Activated effector memory CD4-positive, alpha-beta T cell treated with anti-CD3 and anti-CD28 coated beads, Interleukin-2, amount 50 U/mL, for 16 hours (primary cell): Measurements from ENCODE around the gene KCNH2.

Experiments used
- DNase-seq: peaks from one replicate; pipeline ENCODE4 v3.0.0-alpha.2; 2020

Gene KCNH2

DNA sequence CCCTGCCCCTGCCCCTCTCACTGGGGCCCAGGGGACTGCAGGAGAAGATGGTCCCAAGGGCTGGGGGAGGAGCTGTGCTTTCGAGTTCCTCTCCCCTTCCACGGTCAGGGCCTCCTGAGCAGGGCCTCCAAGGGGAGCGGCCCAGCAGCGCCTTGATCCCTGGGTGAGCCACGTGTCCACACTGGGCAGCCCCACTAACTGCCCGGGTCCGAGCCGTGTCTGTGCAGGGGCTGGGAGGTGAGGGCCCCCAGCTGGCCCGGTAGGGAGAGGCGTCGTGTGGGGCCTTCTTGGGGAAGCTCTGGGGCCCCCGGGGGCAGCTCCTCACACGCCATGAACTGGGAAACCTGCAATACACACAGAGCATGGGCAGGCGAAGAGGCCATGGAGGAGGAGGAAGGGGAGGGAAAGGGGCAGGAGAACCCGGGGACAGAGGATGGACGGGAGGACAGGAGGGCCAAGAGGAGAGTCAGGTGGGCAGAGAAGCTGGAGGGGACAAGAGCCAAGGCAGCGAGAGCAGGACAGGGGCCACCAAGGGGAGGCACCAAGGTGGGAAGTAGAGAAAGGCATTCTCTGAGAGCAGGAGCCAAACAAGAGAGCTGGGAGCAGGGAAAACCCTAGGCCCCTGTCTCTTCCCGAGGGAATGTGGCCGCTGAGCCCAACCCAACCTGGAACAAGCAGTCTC, 32.8 kb downstream of the KCNH2 start:
- peak; percentile 30 for DNase-seq

DNA sequence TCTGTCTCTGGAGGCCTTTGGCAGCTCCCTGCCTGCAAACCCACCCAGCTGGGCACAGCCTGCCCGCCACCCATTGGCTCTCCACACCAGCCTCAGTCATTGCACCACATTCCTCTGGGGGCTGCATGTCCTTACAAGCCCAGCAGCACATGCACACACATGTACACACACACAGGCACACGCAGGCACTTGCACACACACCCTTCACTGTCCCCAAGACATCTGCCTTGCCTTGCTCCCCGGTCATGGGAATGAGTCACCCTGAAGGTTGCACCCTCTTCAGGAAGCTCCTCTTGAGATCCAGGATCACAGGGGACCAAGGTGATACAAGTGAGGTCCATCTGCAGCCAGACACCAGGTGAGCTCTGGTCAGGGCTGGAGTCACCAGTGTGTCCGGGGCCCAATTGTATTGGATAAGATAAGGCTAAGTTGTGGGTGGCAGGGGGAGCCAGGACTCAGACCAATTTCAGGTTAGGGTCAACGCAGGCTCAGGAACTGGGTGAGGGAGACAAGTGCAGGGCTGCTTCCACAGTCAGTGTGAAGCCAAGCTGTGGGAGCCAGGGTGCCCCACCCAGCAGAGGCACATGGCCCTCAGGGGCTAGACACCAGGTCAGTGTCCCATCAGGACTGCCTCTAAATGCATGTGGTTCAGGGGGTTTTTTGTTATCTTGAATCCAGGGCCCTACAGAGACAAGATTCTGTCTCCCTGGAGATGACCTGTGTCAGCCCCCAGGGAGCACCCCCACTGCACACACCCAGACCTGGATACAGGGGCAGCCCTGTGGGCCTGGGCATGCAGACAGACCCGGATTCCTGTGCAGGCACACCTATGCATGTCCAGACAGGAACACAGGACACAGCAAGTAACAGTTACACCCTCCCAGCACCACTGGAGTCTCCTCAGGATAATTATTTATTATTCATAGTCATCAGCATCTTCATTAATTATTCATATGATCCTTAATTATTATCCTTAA, 33.8 kb downstream of the KCNH2 start:
- peak; percentile 42 for DNase-seq

DNA sequence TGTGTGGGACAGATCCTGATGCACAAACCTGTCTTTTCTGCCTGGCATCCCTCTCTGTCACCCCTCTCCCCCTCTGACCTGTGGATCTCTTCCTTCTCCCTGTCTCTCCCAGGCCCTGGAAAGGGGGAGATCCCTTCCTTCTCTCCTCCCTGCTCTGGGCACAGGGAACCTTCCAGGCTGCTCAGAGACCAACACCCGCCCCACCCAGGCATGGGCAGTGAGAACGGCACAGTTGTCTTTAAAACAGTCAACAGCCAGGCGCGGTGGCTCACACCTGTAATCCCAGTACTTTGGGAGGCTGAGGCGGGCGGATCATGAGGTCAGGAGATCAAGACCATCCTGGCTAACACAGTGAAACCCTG, 34.7 kb downstream of the KCNH2 start:
- peak; percentile 48 for DNase-seq

DNA sequence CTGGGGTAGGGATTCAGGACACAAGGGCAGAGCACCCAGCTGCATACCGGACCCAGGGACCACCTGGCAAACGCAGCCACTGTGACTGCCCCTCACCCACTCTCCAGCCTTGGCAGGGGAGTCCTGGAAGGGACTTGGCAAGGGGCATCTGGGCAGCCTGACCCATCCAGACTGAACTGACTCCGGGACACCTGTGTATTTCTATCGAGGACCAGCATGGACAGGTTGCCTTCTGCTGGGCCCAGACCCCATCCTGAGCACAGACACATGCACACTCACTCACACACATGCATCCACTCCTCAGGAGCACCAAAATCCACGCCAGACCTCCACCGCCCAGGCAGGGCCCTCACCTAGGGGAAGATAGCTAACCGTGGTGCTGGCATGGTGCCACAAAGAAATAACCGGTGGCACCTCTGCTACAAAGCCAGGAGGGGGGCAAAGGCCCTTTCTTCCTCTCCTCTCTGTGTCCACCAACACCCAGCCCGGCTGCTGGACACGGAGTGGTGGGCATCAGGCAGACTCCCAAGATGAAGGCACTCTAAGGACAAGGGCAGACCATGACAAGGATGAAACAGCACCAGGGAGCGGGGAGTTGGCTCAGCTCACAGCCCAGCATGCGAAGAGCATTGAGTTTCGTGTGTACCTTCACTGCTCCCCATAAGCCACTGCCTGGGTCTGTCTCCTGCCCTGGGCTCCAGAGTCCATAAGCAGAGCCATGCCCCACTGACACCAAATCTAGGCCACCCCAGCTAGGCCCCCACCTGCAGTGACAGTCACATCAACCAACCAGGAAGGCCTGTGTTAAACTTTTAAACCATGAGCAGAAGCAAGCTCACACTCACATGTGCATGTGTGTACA, 35.3 kb downstream of the KCNH2 start:
- peak; percentile 59 for DNase-seq

DNA sequence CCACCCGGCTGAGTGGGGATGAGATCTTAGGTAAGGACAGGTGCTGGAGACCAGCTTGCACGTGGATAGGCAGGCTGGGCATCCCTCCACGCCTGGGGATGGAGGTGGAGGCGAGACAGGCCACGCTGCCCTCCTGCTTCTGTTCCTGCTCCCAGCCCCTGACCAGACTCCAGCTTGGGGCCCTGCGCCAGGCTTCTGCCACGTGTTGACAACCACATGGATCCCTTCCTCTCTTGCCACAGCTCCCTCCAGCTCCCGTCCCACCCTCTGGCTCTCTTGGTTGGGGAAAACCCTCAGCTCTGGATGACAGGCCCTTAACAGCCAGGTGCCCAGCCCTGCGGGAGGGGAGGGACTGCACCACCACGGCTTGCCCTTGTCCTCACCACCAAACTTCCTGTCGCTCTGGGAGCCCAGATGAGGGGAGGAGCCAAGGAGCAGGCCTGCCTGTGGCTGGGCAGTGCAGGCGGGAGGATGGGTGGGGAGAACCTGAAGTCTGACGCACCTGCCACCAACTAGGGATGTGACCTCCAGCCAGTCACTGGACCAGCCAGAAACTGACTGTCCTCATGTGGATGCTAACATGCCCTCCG, 36.0 kb downstream of the KCNH2 start:
- DNase-seq: peak; percentile 80

DNA sequence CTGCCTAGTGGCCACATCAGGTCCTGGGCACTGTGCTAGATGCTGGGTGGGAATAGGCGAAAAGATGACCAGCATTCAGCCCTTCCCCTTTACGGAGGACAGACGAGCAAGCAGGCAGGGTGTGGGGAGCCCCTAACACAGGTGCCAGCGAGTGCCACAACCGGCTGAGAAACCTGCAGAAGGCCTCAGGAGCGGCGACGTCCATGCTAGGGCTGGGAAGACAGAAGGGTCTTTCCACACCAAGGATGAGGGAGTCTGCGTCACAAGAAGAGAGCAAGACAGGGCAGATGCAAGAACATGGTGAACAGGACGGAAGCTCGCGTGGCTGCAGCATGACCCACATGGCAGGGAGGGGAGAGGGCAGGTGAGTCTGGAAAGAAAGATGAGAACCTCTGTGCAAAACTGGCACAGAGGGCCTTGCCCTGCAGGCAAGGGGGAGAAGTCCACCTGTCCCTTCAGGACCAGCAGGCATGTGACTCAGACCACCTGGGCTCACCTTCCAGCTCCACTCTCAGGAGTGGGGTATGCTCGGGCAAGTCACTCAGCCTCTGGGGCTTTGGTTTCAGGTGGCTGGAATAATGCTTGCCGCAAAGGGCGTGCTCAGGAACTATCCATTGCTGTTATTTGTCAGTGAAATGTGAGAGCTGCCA, 36.6 kb downstream of the KCNH2 start:
- DNase-seq: peak; percentile 31

DNA sequence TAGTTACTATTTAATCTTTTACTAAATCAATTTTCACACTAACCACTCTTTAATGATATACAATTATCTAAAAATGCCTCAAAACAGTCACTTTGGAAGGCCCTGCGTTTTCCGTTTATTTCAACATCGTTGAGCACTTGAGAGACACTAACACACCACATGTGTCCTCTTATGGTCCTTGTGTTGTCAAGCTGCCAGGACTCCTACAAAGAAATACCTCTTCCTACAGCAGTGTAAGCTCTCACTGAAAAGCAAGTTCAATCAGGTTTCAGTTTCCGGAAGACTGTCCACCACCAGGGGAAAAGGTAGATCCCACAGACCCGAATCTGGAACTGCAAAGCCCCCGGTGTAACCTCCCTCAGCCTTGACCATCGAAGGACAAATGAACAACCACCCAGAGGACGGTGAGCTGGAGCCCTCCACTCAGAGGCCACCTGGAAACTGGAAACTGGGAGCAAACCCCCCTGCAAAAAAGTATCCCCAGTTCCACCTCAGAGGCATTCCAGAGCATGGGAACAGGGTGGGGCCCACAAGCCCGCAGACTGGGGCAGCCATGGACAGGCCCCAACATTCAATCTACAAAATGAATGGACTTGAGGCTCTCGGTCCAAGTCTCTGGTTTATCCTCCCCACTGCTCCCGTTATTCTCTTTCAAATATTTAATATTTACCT, 37.6 kb downstream of the KCNH2 start:
- DNase-seq: peak; percentile 55

DNA sequence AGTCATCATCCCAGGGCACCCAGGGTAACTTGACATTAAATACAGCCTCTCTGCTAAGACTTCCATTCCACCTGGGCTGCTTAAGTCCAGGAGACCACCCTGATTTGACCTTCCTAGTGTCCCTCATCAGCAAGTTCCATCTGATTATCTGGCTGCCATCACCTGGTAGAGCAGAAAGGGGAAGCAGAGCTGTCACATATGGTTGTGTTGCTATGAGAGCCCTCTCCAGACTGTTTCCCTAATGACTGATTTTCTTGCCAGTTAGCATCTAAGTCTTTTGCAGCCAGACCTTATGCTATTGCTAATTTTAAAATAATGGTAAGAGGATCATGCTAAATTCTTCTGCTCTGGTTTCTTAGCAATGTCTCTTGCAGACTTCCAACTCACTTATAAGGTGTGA, 38.7 kb downstream of the KCNH2 start:
- peak; percentile 6 for DNase-seq

DNA sequence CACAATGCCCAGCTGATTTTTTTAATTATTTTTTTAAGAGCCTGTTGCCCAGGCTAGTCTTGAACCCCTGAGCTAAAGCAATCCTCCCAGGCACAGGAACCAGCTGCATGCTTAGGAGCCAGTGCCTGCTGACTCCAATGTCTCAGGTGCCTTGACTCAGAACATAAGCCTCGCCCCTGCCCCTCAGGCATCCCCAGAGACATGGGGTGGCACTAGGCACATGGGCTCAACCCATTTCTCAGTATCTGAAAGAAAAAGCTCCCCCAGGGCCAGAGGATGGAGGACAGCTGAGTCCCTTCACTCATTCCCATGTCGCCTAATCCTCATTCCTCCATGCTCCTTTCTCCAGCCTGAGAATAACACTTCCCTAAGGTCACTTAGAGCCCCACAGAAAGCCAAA, 39.1 kb downstream of the KCNH2 start:
- DNase-seq: peak; percentile 54

DNA sequence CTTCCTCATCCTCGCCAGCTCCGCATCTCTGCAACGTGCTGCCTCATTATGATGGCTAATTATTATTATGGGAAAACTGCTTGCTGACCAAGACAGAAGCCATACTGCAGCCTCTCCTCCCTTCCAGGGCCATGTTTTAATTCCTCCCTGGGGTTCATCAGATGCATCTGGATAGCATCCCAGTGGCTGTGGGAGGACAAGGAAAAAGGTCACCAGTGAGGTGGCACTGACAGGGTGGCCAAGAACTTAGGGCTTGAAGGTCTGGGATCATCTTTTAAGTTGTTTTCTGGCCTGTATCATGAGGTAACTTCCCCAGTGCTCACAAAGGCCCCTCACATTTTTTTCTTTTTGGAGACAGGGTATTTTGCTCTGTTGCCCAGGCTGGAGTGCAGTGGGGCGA, 39.6 kb downstream of the KCNH2 start:
- no peak for DNase-seq

DNA sequence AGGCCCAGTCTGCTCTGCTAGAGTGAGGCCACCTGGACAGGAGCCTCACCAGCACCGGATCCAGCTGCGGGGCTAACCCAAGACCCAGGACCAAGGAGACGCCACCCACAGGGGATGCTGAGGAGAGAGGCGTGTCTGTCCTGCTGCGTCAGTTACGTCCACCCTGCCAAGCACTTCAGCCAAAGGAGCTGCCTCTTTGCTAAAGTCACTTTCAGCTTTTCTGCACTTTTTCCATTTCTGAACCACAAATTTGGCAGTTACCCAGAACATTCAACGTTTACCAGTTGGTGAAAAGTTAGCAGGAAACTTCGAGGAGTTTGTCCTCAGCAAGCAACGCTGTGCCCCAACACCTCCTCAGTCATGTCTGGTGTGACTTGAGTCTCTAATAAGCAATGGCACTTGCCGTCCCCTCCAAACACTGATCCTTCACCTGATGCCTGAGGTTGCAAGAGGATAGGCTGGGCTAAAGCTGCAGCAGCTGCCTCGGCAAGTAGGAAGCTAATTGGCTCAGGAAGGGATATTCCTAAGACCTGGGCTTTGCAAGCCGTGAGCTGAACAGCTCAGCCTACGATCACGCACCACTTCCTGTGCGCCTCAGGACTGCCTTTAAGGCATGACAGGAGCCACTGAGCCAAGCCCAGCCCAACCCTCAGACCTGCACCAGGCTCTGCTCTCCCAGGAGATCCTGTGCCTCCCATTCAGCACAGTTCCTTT, 40.1 kb downstream of the KCNH2 start:
- DNase-seq: peak; percentile 70

DNA sequence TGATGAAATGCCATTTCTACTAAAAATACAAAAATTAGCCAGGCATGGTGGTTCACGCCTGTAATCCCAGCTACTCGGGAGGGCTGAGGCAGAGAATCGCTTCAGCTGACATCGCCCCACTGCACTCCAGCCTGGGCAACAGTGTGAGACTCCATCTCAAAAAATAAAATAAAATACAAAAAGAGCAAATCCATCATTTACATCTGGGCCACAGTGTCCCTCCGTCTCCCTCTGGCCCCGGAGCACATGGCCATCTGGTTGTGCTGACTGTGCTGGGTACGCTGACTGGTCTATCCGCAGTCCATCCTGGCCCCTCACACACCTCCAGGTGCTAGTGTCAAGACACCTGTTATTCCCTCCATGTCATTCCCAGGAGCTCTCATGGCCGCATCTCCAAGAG, 42.1 kb downstream of the KCNH2 start:
- peak; percentile 33 for DNase-seq

DNA sequence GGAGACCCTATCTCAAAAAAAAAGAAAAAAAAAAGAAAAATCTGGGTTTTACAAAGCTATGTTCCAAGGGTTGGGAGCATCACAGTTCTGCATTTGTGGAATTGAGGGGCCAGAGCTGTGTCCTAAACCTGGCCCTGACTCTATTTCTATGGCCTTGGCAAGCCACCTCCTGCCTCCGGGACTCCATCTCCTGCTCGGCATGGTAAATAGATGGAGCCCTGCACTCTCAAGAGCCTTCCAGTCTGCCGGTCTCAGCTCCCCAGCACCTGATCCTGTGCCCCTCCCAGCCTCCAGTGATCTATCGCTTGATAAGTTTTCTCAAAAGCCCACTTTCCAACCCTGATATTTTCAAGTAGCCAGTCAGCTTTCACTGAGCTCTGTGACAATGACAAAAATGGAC, 43.0 kb downstream of the KCNH2 start:
- peak; percentile 21 for DNase-seq

DNA sequence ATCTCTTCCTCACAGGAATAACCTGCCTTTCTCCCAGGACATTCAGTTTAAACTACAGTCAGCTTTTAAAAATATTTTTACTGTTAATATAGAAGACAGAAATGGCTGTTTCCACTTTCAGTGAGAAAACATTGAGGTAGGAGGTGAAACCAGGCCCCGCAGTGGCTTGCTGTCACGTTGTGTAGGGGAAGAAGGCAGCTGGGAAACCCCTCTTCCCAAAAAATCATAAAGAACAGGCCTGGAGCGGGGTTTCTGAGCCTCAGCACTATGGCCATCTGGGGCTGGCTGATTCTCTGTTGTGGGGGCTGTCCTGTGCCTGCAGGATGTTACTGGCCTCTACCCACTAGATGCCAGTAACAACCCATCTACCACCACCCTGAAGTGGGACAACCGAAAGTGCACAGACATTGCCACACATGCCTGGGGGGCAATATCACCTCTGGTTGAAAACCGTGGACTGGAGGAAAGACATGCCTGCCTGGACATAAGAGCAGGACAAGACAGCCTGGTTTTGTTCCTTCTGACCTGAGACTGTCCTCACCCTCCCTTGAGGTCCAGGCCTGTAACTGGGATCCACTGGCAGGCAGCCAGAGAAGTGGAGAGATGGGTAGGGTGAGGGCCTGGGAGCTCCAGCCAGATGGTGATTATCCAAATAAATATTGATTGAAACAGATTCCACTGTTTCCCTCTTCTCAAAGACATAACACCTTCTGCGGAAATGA, 43.9 kb downstream of the KCNH2 start:
- DNase-seq: peak; percentile 37

DNA sequence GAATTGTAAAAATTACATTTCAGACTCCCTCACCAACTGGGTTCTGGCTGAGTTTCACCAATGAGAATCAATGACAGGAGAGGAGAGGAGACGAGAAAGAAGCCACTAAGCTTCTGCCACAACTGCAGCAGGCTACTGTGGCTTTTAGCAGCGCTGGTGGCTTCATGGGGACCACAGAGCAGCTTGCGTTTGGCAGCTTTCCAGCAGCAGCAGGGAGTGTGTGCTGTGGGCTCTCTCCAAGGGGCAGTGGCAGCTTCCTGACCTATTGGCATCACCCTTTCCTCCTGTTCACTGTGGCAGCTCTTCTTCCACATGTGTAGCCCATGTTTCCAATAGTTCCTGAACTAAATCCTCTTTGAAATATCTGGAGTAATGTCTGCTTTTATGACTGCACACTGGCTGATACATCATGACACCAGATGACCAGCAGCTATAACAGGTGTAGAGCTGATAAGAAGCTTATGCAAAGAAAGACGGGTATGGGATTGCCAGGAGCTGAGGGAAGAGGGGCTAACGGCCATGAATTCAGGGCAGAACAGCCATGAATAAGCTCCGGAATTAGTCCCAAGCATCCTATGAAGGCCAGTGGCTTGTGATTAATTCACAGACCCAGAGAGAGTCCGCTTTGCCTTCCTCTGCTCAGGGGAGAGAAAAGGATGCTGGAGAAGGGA, 46.8 kb downstream of the KCNH2 start:
- DNase-seq: peak; percentile 63

DNA sequence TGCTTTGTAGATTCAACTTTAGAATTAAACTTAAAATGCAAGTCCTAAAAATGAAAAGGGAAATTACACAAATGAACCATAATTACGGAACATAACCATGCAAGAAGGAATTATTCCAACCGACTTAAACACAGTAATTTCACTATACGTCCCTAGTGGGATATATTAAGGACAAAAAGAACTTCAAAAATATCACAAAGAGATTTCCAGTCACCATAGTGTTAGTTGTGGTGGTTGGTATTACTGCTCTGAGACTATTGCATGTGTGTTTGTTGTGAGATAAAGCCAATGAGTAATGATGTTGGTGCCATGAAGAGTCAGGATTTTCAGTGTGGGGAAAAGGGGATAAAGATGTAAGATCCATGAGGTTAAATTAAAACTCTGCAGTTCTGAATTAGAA, 49.6 kb downstream of the KCNH2 start:
- DNase-seq: no peak

DNA sequence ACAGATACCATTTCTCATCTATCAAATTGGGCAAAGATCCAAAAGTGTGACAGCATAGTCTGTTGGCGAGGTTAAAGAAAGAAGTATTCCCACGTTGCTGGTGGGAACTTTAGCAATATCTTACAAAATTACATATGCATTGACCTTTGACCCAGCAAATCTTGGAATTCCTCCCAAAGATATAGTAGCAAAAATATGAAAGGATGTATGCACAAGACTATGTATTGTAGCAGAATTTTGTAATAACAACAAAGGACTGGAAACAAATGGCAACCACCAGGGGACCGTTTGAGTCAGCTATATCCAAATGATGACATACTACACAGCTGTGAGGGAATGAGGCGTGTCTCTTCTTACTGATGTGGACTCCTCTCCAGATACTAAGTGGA, 50.2 kb downstream of the KCNH2 start:
- DNase-seq: no peak

DNA sequence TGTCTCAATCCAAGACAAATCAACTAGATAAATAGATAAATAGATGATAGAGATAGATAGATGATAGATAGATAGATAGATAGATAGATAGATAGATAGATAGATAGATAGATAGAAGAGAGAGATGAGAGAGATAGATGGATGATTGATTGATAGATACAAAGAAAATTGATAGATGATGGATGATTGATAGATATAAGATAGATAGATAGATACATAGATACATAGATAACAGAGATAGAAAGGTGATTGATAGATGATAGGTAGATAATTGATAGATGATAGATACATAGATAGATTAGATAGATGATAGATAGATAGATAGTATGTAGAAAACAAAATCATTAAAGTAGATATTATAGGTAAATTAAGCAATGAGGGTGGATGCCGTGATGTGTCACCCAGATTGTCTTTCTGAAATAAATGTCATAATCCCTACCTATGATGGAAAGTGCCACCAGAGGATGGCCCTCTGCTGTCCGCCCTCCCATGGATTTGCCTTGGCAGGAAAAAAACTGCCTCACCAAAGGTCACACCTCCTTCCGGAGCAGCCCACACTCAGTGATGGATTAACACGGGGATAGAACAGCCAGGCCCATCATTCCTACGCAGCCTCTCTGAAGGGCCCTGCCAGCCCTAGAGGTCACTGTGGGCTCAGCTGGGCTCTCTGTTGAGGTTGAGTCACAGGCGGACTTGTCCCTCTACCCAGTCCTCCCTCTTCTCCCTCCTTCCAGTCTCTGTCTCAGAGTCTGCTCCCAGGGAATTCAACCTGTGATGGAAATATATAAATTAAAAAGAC, 50.8 kb downstream of the KCNH2 start:
- no peak for DNase-seq

DNA sequence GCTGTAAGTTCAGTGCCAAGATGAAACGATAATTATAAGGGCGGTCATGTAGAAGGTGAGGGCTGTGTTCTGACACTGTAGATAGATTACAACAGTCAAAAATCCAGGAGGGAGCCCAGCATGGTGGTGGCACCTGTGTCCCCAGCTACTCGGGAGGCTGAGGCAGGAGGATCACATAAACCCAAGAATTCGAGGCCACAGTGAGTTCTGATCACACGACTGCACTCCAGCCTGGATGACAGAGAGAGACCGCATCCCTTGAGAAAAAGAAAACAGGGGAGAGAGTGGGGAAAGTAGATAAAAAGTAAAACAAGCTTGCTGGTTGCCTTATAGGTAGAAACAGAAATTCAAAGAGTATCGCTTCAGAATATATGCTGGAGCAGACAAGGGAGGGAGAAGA, 52.1 kb downstream of the KCNH2 start:
- no peak for DNase-seq
